Activated naive CD8-positive, alpha-beta T cell treated with anti-CD3 and anti-CD28 coated beads, Interleukin-2, amount 10 ng/mL, durations not matched to agents 7 days and 5 days (primary cell): Measurements from ENCODE around the gene ATG10. TPM values are rescaled to one million over a fixed set of nuclear protein-coding genes. Genes with fewer than 3 reads are reported as not detected.
"Not testable (repeated sequence)": the region's sequence is repeated elsewhere in the genome, so short reads cannot be mapped to it uniquely, and the experiment has no call there.

ENCODE experiments used
- ATAC-seq: fragments of 150-1000 bp; cut with Tn5 transposase; one replicate; pipeline ENCODE4 v1.10.0; 2021; ENCODE audit warnings: low read depth, moderate library complexity
- POLR2A ChIA-PET: fragments of 350-600 bp; sonication (Branson Sonifier 250); formaldehyde crosslinking; loops from one replicate; lab custom pipeline; 2021; ENCODE audit warnings: antibody characterized with exemption; lab: Charles Lee
- DNase-seq: peaks from one replicate; pipeline ENCODE4 v3.0.0; 2021
- H3K27ac Mint-ChIP-seq: one replicate; pipeline ENCODE4 v1.8.0; 2022; ENCODE audit warnings: mild to moderate bottlenecking, mixed read lengths
- H3K27me3 Mint-ChIP-seq: one replicate; pipeline ENCODE4 v1.8.0; 2022; ENCODE audit warnings: mild to moderate bottlenecking, moderate library complexity, mixed read lengths
- H3K36me3 Mint-ChIP-seq: one replicate; pipeline ENCODE4 v1.8.0; 2021; ENCODE audit warnings: mild to moderate bottlenecking, mixed read lengths
- H3K4me1 Mint-ChIP-seq: one replicate; pipeline ENCODE4 v1.8.0; 2021; ENCODE audit warnings: mixed read lengths
- H3K4me3 Mint-ChIP-seq: one replicate; pipeline ENCODE4 v1.8.0; 2022; ENCODE audit warnings: mild to moderate bottlenecking, moderate library complexity, mixed read lengths
- H3K9me3 Mint-ChIP-seq: one replicate; pipeline ENCODE4 v1.8.0; 2021; ENCODE audit warnings: mixed read lengths
- total RNA-seq, 2 experiments: library from RNA; stranded (reverse); gene quantifications; one replicate each; pipeline ENCODE4 v1.2.3, GENCODE V29; 2021

ATG10 gene
- total RNA-seq, 2 experiments from 2014 or later: 11.5 to 12.4 TPM

DNA sequence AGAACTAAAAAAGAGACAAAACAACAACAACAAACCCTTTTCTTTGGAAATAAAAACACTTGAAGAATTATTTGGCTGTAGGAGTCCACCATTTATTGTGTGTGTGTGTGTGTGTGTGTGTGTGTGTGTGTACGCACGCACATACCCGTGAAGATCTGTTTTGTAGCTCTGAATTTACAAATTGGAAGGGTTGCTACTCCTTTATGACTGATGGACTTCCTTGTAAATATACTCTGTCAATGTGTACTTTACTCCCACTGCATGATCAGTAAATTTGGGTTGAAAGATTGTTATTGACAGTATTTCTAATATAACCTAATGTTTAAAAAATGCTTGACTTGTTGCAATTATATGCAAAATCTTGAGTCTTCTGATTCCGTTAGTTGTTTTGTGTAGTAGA lies 148.1 kb downstream of the ATG10 start:
- Mint-ChIP-seq H3K9me3 (peaks cover 18% of the 10 kb centered on the region), H3K27ac (no peak overlapping the region), H3K27me3 (no peaks in the 10 kb centered on the region), H3K36me3 (peaks cover 18% of the 10 kb centered on the region), H3K4me1 (no peaks in the 10 kb centered on the region), H3K4me3 (no peak overlapping the region)
- DNase-seq (no peak), ATAC-seq (no peak)
- POLR2A ChIA-PET: no interaction called here

GRCh38 chr5:82129723-82130285 lies 158.0 kb downstream of the ATG10 start:
- Mint-ChIP-seq H3K36me3 (peaks cover 12% of the 10 kb centered on the region), H3K27me3 (no peaks in the 10 kb centered on the region), H3K4me3 (no peak overlapping the region), H3K4me1 (no peaks in the 10 kb centered on the region), H3K27ac (no peak overlapping the region), H3K9me3 (peaks cover 19% of the 10 kb centered on the region)
- ATAC-seq: no peak
- no peak for DNase-seq
- POLR2A ChIA-PET: no interaction called here

GRCh38 chr5:82130602-82131001 lies 158.8 kb downstream of the ATG10 start:
- Mint-ChIP-seq H3K36me3 (peaks cover 16% of the 10 kb centered on the region), H3K4me3 (no peak overlapping the region), H3K4me1 (no peaks in the 10 kb centered on the region), H3K27ac (no peak overlapping the region), H3K27me3 (no peaks in the 10 kb centered on the region), H3K9me3 (peaks cover 22% of the 10 kb centered on the region)
- DNase-seq (no peak), ATAC-seq (no peak)
- POLR2A ChIA-PET: no interaction called here

GRCh38 chr5:82137205-82137604 lies 165.4 kb downstream of the ATG10 start:
- no peaks in the 10 kb centered on the region for H3K27me3 Mint-ChIP-seq
- H3K36me3 Mint-ChIP-seq: peaks cover 16% of the 10 kb centered on the region
- H3K4me1 Mint-ChIP-seq: no peaks in the 10 kb centered on the region
- H3K4me3 Mint-ChIP-seq: no peak overlapping the region
- DNase-seq (no peak), ATAC-seq (no peak)
- POLR2A ChIA-PET: no interaction called here
- peaks cover 20% of the 10 kb centered on the region for H3K9me3 Mint-ChIP-seq
- H3K27ac Mint-ChIP-seq: no peak overlapping the region

DNA sequence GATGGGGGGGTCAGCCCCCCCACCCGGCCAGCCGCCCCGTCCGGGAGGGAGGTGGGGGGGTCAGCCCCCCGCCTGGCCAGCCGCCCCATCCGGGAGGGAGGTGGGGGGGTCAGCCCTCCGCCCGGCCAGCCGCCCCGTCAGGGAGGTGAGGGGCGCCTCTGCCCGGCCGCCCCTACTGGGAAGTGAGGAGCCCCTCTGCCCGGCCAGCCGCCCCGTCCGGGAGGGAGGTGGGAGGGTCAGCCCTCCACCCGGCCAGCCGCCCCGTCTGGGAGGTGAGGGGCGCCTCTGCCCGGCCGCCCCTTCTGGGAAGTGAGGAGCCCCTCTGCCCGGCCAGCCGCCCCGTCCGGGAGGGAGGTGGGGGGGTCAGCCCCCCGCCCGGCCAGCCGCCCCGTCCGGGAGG lies 168.0 kb downstream of the ATG10 start:
- H3K27ac Mint-ChIP-seq, H3K4me1 Mint-ChIP-seq, POLR2A ChIA-PET, ATAC-seq, DNase-seq, H3K27me3 Mint-ChIP-seq, H3K4me3 Mint-ChIP-seq: not testable (repeated sequence)
- Mint-ChIP-seq H3K9me3 (peaks cover 20% of the 10 kb centered on the region), H3K36me3 (peaks cover 11% of the 10 kb centered on the region)

DNA sequence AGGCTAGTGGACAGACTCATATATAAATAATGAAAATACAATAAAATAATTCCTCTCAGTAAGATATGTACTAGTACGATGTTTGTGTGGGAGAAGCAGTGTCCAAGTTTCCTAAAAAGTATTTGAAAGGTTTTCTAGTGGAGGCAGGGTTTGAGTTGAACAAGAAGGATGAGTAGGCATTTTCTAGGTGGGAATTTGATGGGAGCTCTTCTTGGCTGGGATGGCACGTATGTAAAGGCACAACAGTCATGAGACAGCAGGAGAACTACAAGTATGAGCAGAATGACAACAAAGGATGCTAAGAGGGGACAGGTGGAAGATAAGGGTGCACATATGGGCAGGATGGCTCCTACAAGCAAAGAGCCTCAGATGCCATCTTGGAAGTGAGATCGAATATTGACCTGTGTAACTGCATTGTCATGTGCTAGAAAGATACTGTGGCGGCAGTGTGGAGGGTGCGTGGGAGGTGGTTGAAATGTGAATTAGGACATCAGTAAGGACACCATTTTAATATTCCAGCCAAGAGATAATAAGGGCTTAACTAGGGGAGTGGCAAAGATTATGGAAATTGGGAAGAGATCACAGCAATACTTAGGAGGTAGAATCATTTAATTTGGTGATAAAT lies 170.5 kb downstream of the ATG10 start:
- Mint-ChIP-seq H3K27me3 (no peaks in the 10 kb centered on the region), H3K4me3 (no peak overlapping the region), H3K9me3 (peaks cover 5% of the 10 kb centered on the region), H3K36me3 (peaks cover 3% of the 10 kb centered on the region), H3K4me1 (no peaks in the 10 kb centered on the region), H3K27ac (no peak overlapping the region)
- ATAC-seq: no peak
- DNase-seq: no peak
- POLR2A ChIA-PET: no interaction called here

DNA sequence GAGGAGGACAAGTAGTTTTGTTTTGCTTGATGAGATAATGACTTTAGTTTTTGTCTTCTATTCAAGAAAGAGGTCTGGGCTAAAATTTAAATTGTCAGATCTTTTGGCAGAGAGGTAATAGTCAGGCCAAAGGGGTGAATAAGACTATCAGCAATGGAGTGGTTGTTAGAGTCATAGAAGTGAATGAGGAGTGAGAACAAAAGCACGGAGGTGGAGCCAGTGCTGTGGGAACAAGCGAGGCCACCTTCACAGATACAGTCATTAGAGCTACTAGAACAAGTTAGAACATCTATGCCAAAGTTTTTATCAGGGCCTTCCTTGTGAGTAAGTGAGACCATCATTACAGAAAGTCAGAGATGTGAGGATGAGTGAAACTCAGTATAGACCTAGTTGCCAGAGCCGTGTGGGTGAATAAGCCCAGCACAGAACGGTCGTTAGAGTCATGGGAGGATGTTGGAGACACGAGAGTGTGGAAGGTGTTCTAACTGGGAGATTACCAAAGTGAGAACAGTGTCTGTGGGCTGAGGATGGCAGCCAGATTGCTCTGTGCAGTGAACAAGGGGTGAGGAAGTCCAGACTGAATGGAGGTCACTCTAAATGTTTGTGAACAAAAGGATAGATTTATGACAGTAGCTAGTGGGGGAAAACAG lies 171.2 kb downstream of the ATG10 start:
- H3K9me3 Mint-ChIP-seq: peaks cover 4% of the 10 kb centered on the region
- POLR2A ChIA-PET: no interaction called here
- no peaks in the 10 kb centered on the region for H3K4me1 Mint-ChIP-seq

DNA sequence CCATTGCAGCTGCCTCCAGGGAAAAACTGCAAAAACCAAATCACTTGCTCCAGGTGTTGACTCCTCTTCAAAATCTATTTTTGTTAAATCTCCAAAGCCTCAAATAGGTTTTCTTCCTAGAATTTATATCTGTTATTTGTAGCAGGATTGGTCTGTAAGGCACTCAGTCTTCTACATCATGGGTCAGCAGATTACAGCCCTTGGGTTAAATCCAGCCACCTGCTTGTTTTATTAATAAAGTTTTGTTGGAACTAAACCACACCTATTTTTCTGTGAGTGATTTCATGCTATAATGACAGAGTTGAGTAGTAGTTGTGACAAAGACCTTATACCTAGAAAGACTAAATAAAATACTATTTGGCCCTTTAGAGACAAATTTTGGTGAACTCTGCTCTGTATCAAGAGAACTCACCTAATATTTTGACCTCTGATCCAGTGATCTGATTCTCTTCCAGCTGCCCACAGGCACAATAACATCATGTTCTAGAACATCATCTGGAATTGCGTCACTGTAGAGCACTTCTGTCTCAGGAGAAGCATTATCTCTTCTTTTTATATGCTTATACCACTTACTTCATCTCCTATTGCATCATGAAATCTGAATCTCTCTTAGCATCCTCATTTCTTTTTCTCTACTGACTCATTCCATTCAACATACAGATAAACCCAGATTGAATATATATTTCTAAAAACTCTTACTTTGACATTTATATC lies 176.2 kb downstream of the ATG10 start:
- no peaks in the 10 kb centered on the region for H3K27me3 Mint-ChIP-seq
- H3K27ac Mint-ChIP-seq: no peak overlapping the region
- DNase-seq (no peak), ATAC-seq (no peak)
- H3K4me3 Mint-ChIP-seq: no peak overlapping the region
- no peaks in the 10 kb centered on the region for H3K4me1 Mint-ChIP-seq
- POLR2A ChIA-PET: no interaction called here
- H3K9me3 Mint-ChIP-seq: no peaks in the 10 kb centered on the region
- peaks cover 2% of the 10 kb centered on the region for H3K36me3 Mint-ChIP-seq

More for the DNA sequence above, 171.2 kb downstream of the ATG10 start:
- Mint-ChIP-seq H3K27ac (no peak overlapping the region), H3K27me3 (no peaks in the 10 kb centered on the region), H3K4me3 (no peak overlapping the region), H3K36me3 (peaks cover 2% of the 10 kb centered on the region)
- DNase-seq (no peak), ATAC-seq (no peak)

DNA sequence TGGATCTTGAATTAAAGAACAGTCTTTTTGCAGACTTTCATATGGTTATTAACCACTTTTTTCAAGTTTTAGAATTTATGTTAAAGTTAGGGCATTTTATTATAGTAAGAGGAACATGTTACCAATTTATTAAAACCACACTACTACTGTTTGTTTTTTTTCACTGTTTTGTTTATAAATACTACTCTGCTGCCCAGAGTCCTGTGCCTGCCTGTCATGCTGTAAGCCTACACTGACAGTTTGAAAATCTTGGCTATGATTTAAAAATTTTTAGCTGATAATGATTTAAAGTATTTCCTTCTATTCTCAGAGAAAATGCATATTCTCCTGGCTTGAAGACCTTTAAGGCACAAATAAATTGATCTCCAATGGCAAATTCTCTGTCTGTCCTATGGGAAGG lies 177.6 kb downstream of the ATG10 start:
- Mint-ChIP-seq H3K4me1 (no peaks in the 10 kb centered on the region), H3K27ac (no peak overlapping the region), H3K9me3 (no peaks in the 10 kb centered on the region), H3K27me3 (no peaks in the 10 kb centered on the region), H3K36me3 (peaks cover 2% of the 10 kb centered on the region), H3K4me3 (no peak overlapping the region)
- no peak for DNase-seq
- POLR2A ChIA-PET: no interaction called here
- ATAC-seq: no peak

- Mint-ChIP-seq H3K36me3 (peaks cover 2% of the 10 kb centered on the region), H3K4me3 (no peak overlapping the region), H3K4me1 (no peaks in the 10 kb centered on the region), H3K9me3 (no peaks in the 10 kb centered on the region), H3K27me3 (no peaks in the 10 kb centered on the region), H3K27ac (no peak overlapping the region)
- no peak for DNase-seq
- ATAC-seq: no peak
- POLR2A ChIA-PET: no interaction called here
Measured at GRCh38 chr5:82150559-82150958, 178.7 kb downstream of the ATG10 start.

DNA sequence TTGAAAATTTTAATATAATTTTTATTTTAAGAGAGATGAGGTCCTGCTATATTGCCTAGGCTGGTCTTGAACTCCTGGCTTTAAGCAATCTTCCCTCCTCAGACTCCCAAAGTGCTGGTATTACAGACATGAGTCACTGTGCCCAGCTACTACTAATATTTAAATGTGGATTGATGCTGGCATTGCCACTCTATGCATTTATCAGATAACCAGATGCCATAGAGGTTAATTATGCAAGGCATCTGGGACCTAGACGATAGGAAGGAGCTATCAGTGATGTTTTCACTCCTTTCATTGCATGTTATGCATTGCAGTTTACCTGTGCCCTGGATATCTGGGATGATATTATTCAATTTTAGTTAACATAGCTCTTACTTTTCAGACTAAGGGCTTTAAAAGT lies 179.4 kb downstream of the ATG10 start:
- ATAC-seq: no peak
- H3K4me1 Mint-ChIP-seq: no peaks in the 10 kb centered on the region
- no peak for DNase-seq
- POLR2A ChIA-PET: no interaction called here
- H3K36me3 Mint-ChIP-seq: peaks cover 2% of the 10 kb centered on the region
- H3K4me3 Mint-ChIP-seq: no peak overlapping the region
- H3K27ac Mint-ChIP-seq: no peak overlapping the region
- no peaks in the 10 kb centered on the region for H3K27me3 Mint-ChIP-seq
- no peaks in the 10 kb centered on the region for H3K9me3 Mint-ChIP-seq

- Mint-ChIP-seq H3K27me3 (no peaks in the 10 kb centered on the region), H3K36me3 (peaks cover under 1% of the 10 kb centered on the region), H3K27ac (no peak overlapping the region), H3K4me1 (no peaks in the 10 kb centered on the region), H3K4me3 (no peak overlapping the region), H3K9me3 (no peaks in the 10 kb centered on the region)
- ATAC-seq (no peak), DNase-seq (no peak)
- POLR2A ChIA-PET: no interaction called here
Measured at GRCh38 chr5:82151662-82152061, 179.8 kb downstream of the ATG10 start.

GRCh38 chr5:82152978-82153481 lies 181.2 kb downstream of the ATG10 start:
- no peak overlapping the region for H3K4me3 Mint-ChIP-seq

More at GRCh38 chr5:82152978-82153481, 181.2 kb downstream of the ATG10 start:
- no peaks in the 10 kb centered on the region for H3K36me3 Mint-ChIP-seq
- H3K4me1 Mint-ChIP-seq: no peaks in the 10 kb centered on the region
- H3K27me3 Mint-ChIP-seq: no peaks in the 10 kb centered on the region
- ATAC-seq: no peak
- POLR2A ChIA-PET: no interaction called here
- no peaks in the 10 kb centered on the region for H3K9me3 Mint-ChIP-seq
- DNase-seq: no peak
- no peak overlapping the region for H3K27ac Mint-ChIP-seq
